ENCODE results near the gene RGS12.

GRCh38 chr4:3338321-3338838 lies 45.6 kb downstream of the RGS12 start:
- no peak for TF ChIP-seq EZH2 (IDR thresholded peaks at IDR 0.05; ENCODE audit: borderline replicate concordance, low read length)
- TF ChIP-seq CTCF (IDR thresholded peaks at IDR 0.05; ENCODE audit: low read length): no peak

Data from OCI-LY1 (cell line).